Prostate gland (tissue), 2 donors: ENCODE results near the gene ZC3HAV1L. TPM values are rescaled to one million over a fixed set of nuclear protein-coding genes. Genes with fewer than 3 reads are reported as not detected.
"Not testable (repeated sequence)": the region's sequence is repeated elsewhere in the genome, so short reads cannot be mapped to it uniquely, and the experiment has no call there.

Experiments
- DNase-seq: peaks from one replicate; pipeline ENCODE4 v3.0.0-alpha.2; 2019; ENCODE audit warnings: low spot score
- H3K27ac ChIP-seq, 2 donors: fragments of 200-600 bp; sonication (generic); 2 replicates each; pipeline ENCODE4 v1.5.1; 2017 to 2019
- H3K27me3 ChIP-seq: fragments of 200-600 bp; sonication (generic); replicated peaks from 2 replicates; pipeline ENCODE4 v1.5.1; 2019; ENCODE audit not compliant: insufficient read depth
- H3K36me3 ChIP-seq, 2 donors: fragments of 200-600 bp; sonication (generic); 1 replicate in 1 of 2; 2 replicates in 1 of 2; pipeline versions ENCODE4 v1.5.1 to v1.8.1; 2017 to 2019
- H3K4me1 ChIP-seq: fragments of 200-600 bp; sonication (generic); replicated peaks from 2 replicates; pipeline ENCODE4 v1.5.1; 2019
- H3K4me3 ChIP-seq, 2 donors: fragments of 200-600 bp; sonication (generic); 2 replicates each; pipeline ENCODE4 v1.5.1; 2017 to 2019
- H3K9me3 ChIP-seq: fragments of 200-600 bp; sonication (generic); 2 replicates; pipeline ENCODE4 v1.5.1; 2017
- POLR2A ChIP-seq: fragments of 450-650 bp; IDR thresholded peaks from one replicate; pipeline ENCODE4 v1.6.1; 2016; ENCODE audit warnings: antibody characterized with exemption, mild to moderate bottlenecking
- POLR2AphosphoS5 ChIP-seq: sonication (generic); formaldehyde crosslinking; IDR thresholded peaks from one replicate; pipeline ENCODE4 v1.6.1; 2017; ENCODE audit warnings: antibody characterized with exemption
- WGBS: methylation state at CpG from one replicate; pipeline ENCODE4 v1.1.5; 2018; 5-methylcytosine and 5-hydroxymethylcytosine counted together
- intact Hi-C: fragments of 100-400 bp; cut with DNase I; formaldehyde crosslinking; loops from one replicate; pipeline ENCODE4 v1.14.2; 2022
- total RNA-seq, 2 donors: library from RNA; depleted of rRNA; stranded (reverse); fragments of >200 nt; gene quantifications; one replicate each; pipeline ENCODE4 v1.1.0, GENCODE V29; 2016
- TF ChIP-seq, protein P1 (sequence below), 4 experiments: fragments of 200-600 bp in 2 of 4; fragments of 450-650 bp in 2 of 4; sonication (generic) in 2 of 4; IDR thresholded peaks; 1 replicate in 3 of 4; 2 replicates in 1 of 4; pipeline ENCODE4 v1.5.1; 2016 to 2019; ENCODE audit warnings: antibody characterized with exemption in 4 of 4, mild to moderate bottlenecking in 2 of 4, moderate library complexity in 2 of 4

ZC3HAV1L gene
- total RNA-seq, 2 donors from 2014 or later = 25.8 to 26.0 TPM

DNA sequence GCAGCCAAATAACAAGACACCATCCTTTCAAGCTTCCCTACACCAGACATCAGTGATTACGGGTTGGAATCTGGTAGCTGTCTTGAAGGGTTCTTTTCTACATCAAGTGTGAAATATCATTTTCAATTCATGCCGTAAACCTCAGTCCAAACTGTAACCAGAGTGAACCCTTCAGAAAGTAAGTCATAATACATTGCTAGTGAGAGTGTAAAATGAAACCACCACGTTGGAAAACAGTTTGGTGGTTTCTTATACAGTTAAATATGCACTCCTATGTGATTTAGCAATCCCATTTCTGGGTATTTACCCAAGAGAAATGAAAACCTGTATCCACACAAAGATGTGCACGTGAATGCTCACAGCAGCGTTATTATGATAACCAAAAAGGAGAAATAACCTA lies 25.6 kb upstream of the ZC3HAV1L start:
- Histone ChIP-seq H3K4me1 (no peaks in the 10 kb centered on the region), H3K27me3 (no peaks in the 10 kb centered on the region), H3K27ac (no peak overlapping the region), H3K36me3 (no peaks in the 10 kb centered on the region), H3K9me3 (no peaks in the 10 kb centered on the region), H3K4me3 (no peak overlapping the region)
- TF ChIP-seq POLR2A = no peak
- TF ChIP-seq POLR2AphosphoS5 = no peak
- TF ChIP-seq, protein P1, sequence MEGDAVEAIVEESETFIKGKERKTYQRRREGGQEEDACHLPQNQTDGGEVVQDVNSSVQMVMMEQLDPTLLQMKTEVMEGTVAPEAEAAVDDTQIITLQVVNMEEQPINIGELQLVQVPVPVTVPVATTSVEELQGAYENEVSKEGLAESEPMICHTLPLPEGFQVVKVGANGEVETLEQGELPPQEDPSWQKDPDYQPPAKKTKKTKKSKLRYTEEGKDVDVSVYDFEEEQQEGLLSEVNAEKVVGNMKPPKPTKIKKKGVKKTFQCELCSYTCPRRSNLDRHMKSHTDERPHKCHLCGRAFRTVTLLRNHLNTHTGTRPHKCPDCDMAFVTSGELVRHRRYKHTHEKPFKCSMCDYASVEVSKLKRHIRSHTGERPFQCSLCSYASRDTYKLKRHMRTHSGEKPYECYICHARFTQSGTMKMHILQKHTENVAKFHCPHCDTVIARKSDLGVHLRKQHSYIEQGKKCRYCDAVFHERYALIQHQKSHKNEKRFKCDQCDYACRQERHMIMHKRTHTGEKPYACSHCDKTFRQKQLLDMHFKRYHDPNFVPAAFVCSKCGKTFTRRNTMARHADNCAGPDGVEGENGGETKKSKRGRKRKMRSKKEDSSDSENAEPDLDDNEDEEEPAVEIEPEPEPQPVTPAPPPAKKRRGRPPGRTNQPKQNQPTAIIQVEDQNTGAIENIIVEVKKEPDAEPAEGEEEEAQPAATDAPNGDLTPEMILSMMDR (IDR thresholded peaks at IDR 0.05) = no peak
- intact Hi-C loops = no loop called here
- WGBS = 82% methylated on average over 5 of the region's 5 CpGs
- DNase-seq = no peak

DNA sequence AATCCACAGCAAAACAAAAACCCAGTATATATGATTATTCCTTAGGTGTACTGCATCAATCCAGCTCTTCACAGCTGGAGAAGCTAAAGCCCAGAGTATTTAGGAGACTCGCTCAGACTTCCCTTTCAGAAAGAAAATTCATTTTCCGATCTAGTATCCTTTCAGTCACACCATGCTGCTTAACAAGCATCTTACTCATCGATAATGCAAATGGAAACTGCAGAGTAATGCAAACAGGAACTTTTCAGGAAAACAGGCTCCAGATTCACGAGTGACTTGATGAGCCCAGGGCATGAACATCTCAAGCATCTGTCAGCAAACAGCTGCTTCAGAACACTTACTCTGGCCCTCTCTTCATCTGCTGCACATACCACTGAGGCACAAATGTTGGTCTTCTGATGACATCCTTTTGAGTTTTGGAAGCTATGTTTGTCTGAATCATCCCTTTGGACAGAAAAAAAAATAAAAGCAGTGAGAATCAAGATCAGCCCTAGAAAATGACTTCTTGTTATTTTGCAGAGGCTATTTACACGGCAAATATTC lies 24.9 kb upstream of the ZC3HAV1L start:
- Histone ChIP-seq H3K36me3 (no peaks in the 10 kb centered on the region), H3K4me1 (no peaks in the 10 kb centered on the region), H3K4me3 (no peak overlapping the region), H3K27me3 (no peaks in the 10 kb centered on the region), H3K9me3 (no peaks in the 10 kb centered on the region), H3K27ac (no peak overlapping the region)
- no peak for TF ChIP-seq POLR2A
- no peak for DNase-seq
- 89% methylated on average over 5 of the region's 5 CpGs for WGBS
- intact Hi-C loops = no loop called here

DNA sequence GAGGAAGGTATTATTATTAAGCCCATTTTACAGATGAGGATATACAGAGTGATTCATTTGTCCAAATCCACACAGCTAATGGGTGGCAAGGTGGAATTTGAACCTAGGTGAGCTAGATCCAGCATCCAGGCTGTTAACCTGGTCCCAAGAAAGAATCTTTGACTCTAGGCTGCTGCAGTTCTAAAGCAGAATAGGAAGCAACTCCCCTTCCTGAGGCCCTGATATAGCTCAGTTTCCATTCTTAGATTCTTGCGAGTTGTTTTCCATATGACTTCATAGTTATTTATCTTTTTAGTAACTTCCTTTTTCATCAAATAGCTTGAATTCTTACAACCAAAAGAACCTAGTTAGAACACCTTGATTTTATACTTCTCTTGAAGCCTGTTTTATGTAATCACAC lies 24.1 kb upstream of the ZC3HAV1L start:
- DNase-seq = no peak
- TF ChIP-seq, protein P1 (IDR thresholded peaks at IDR 0.05) = no peak
- TF ChIP-seq POLR2A = no peak
- no peak for TF ChIP-seq POLR2AphosphoS5
- 79% methylated on average over 1 of the region's 1 CpG for WGBS
- H3K9me3 ChIP-seq = no peaks in the 10 kb centered on the region
- no peaks in the 10 kb centered on the region for H3K36me3 ChIP-seq
- no peaks in the 10 kb centered on the region for H3K27me3 ChIP-seq
- no peaks in the 10 kb centered on the region for H3K4me1 ChIP-seq
- intact Hi-C loops = no loop called here
- no peak overlapping the region for H3K27ac ChIP-seq
- no peak overlapping the region for H3K4me3 ChIP-seq

DNA sequence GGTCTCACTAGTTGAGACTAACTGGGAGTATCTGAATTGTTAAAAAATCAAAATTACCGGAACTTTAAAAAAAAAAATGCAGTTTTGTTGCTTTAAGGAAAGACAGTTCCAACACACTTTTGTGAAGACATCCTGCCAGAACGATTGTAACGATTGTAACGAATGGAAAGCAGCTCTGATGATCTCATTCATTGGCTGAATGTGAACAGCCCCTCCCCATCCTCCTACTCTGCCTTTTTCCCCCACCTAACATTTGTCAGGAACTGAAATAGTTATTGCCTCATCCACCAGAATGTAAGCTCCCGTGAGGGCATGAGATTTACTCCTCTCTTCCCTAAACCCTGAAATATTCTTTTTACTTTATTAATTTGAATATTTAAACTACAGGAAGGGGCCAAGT lies 23.1 kb upstream of the ZC3HAV1L start:
- no peaks in the 10 kb centered on the region for H3K9me3 ChIP-seq
- TF ChIP-seq POLR2A = no peak
- no peak for TF ChIP-seq POLR2AphosphoS5
- TF ChIP-seq, protein P1 (IDR thresholded peaks at IDR 0.05) = no peak
- H3K27me3 ChIP-seq = no peaks in the 10 kb centered on the region
- WGBS = 52% methylated on average over 5 of the region's 5 CpGs
- no peak overlapping the region for H3K4me3 ChIP-seq
- DNase-seq = no peak
- H3K4me1 ChIP-seq = no peaks in the 10 kb centered on the region
- intact Hi-C loops = no loop called here
- H3K27ac ChIP-seq = no peak overlapping the region
- H3K36me3 ChIP-seq = peaks cover 0 to 4% of the 10 kb centered on the region in 2 donors

DNA sequence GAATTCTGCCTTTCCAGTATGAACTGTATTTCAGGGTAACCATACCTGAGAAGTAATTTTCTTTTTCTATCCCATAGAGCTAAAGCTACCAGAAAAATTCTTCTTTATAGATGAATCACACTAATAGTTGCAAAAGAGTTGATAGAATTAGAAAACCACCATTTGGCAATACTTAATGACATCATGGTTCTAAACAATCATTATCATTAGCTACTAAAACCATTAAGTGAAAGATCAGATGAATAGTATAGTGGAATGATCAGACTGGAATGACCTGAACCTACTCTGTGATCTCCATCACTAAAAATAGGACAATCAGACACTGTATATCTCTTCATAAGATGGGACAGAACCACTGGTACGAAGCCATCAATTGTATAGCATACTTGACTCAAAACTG lies 19.8 kb upstream of the ZC3HAV1L start:
- intact Hi-C loops = no loop called here
- WGBS = 93% methylated on average over 1 of the region's 1 CpG
- Histone ChIP-seq H3K4me1 (no peaks in the 10 kb centered on the region), H3K9me3 (no peaks in the 10 kb centered on the region), H3K4me3 (no peak overlapping the region), H3K27me3 (no peaks in the 10 kb centered on the region), H3K27ac (no peak overlapping the region), H3K36me3 (peaks cover 0 to 4% of the 10 kb centered on the region in 2 donors)
- DNase-seq = no peak
- TF ChIP-seq POLR2AphosphoS5 (no peak), POLR2A (no peak)
- TF ChIP-seq, protein P1 (IDR thresholded peaks at IDR 0.05) = no peak

DNA sequence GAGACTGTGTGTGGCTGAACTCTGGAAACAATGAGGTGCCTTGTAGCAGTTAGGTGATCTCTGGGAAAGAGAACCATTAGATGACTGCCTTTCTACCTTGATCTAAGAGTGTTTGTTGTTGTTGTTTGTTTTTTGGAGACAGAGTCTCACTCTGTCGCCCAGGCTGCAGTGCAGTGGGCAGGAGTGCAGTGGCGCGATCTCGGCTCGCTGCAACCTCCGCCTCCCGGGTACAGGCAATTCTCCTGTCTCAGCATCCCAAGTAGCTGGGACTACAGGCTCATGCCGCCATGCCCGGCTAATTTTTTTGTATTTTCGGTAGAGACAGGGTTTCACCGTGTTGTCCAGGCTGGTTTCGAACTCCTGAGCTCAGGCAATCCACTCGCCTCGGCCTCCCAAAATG lies 18.8 kb upstream of the ZC3HAV1L start:
- WGBS = 94% methylated on average over 14 of the region's 14 CpGs
- H3K4me3 ChIP-seq, H3K9me3 ChIP-seq, H3K27ac ChIP-seq, H3K27me3 ChIP-seq, H3K4me1 ChIP-seq, DNase-seq, intact Hi-C loops, H3K36me3 ChIP-seq: not testable (repeated sequence)
